ENCODE measurements around the gene CREBRF.
"Not testable (repeated sequence)": the region's sequence is repeated elsewhere in the genome, so short reads cannot be mapped to it uniquely, and the experiment has no call there.

Gene CREBRF

DNA sequence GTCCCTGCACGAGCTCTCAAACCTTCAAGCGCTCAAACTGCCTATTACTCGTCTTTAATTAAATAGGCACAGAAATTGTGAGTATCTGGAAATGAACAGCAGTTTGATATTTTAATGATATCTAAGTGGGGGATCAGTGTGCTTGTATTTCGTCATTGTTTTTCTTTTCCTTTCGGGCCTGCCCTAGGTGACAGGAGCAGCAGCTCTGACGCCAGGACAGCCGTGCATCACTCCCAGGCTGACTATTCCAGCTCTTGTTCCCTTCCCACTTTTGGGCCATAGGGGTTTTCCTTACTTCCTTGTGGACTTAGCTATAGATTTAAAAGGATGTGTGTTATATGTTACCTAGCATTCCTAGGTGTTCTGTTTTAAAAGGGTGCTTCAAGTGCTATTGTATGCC is 97.7 kb downstream of the CREBRF start:
- TF ChIP-seq, protein P1, sequence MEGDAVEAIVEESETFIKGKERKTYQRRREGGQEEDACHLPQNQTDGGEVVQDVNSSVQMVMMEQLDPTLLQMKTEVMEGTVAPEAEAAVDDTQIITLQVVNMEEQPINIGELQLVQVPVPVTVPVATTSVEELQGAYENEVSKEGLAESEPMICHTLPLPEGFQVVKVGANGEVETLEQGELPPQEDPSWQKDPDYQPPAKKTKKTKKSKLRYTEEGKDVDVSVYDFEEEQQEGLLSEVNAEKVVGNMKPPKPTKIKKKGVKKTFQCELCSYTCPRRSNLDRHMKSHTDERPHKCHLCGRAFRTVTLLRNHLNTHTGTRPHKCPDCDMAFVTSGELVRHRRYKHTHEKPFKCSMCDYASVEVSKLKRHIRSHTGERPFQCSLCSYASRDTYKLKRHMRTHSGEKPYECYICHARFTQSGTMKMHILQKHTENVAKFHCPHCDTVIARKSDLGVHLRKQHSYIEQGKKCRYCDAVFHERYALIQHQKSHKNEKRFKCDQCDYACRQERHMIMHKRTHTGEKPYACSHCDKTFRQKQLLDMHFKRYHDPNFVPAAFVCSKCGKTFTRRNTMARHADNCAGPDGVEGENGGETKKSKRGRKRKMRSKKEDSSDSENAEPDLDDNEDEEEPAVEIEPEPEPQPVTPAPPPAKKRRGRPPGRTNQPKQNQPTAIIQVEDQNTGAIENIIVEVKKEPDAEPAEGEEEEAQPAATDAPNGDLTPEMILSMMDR (IDR thresholded peaks at IDR 0.05; ENCODE audit: insufficient read depth, missing control alignments) = no peak
- no peak for DNase-seq (ENCODE audit: insufficient read length, low spot score)
- no peak for FAIRE-seq

DNA sequence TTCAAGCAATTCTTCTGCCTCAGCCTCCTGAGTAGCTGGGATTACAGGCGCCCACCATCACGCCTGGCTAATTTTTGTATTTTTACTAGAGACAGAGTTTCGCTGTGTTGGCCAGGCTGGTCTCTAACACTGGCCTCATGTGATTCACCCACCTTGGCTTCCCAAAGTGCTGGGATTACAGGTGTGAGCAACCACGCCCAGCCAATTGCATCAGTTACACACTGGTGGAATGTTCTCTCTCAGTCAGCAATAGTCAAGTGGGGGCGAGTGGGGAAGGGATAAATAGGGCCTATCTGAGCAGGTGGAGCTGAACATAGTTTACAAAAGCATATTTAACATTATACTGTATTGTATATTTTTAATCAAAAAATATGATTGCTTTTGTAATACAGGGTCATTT is 98.5 kb downstream of the CREBRF start:
- FAIRE-seq; DNase-seq (ENCODE audit: insufficient read length, low spot score): not testable (repeated sequence)

DNA sequence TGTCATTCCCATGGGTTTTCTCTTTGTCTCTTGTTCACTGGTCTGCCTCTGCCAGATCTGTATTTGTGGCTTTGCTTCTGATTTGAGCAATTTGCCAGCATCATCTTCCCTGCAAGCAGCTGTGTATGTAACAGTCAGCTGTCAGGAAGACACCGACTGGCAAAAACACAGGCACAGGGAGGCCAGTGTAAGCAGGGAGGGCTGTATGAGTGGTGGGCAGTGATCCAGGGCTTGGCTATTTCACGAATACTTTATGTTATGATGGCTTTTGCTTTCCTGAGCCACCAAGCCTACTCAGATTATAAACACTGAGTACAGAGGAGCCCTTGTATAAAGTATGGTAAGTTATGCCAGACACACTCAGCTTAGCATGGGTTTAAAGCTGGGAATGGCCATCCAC is 99.8 kb downstream of the CREBRF start:
- TF ChIP-seq, protein P1 (IDR thresholded peaks at IDR 0.05; ENCODE audit: insufficient read depth, missing control alignments) = no peak
- DNase-seq (ENCODE audit: insufficient read length, low spot score) (no peak), FAIRE-seq (no peak)

DNA sequence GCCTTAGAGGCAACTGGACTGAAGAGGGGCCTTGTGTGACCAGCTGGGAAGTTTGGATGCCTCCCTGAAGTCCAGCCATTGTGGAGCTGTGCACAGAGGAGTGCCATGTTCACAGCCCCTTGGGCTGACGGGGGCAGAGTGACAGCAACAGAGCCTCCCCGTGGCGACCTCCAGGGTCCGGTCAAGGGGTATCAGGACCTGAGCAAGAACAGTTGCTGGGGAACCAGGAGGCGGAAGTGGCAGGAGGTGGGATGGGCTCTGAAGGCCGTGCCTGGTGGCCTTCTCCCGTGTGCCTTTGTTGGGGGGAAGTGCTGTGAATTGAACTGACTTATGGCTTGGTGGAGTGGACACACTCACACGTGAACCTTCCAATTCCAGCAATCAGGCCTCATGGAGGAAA is 102.2 kb downstream of the CREBRF start:
- DNase-seq (ENCODE audit: insufficient read length, low spot score) (no peak), FAIRE-seq (no peak)
- TF ChIP-seq, protein P1 (IDR thresholded peaks at IDR 0.05; ENCODE audit: insufficient read depth, missing control alignments) = no peak

DNA sequence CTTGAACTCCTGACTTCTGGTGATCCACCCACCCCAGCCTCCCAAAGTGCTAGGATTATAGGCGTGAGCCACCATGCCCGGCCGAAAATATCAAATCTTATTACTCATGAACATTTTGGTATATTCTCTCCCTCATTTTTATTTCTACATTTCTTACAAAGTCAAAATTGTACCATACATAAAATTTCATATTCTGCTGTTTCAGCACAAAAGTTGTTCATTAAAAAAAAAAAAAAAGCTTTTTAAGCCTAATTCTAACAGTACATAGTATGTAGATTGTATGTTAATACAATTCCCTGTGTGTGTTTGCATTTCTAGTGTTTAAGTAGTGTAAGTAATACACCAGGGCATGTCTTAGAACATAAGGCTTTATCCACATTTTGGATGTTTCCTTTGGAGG is 103.1 kb downstream of the CREBRF start:
- TF ChIP-seq, protein P1 (IDR thresholded peaks at IDR 0.05; ENCODE audit: insufficient read depth, missing control alignments) = no peak
- FAIRE-seq (no peak), DNase-seq (ENCODE audit: insufficient read length, low spot score) (no peak)

DNA sequence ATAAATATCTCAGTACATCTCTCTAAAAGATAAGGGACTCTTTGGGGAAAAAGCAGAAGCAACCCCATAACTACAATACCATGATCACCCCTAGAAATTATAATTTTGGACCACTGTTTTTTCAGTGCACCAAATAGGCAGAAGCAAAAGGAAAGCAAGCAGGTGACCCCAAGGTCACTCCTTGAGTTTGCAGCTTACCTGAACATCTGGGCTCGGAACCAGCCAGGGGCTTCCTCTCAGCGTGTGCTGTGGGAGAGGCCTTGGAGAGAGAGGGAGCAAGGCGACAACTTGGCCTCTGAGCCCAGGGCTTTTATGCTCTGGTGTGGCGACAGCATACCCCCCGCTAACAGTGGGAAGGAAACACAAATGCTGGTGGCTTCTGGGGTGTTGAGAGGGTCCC is 105.0 kb downstream of the CREBRF start:
- FAIRE-seq (no peak), DNase-seq (ENCODE audit: insufficient read length, low spot score) (no peak)
- TF ChIP-seq, protein P1 (IDR thresholded peaks at IDR 0.05; ENCODE audit: insufficient read depth, missing control alignments) = no peak

DNA sequence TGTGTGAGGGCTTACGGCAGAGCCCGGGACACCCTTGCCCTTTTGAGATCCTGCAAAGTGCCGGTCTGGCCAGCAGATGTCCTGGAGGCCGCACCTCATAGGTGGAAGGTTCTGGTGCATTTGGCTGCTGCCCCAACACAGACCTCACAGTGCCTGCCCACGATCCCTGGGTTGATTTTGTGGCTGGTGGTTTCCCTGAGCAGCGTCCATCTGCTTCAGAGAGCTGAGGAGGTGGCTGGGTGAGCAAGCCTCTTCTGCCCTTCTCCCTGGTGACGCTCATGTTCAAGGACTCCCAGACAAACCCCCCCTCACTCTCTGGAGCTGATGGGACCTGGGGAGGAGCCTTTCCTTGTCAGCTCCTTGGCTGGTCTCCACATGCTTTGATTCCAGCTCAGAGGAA is 107.1 kb downstream of the CREBRF start:
- DNase-seq (ENCODE audit: insufficient read length, low spot score) (no peak), FAIRE-seq (no peak)
- TF ChIP-seq, protein P1 (IDR thresholded peaks at IDR 0.05; ENCODE audit: insufficient read depth, missing control alignments) = no peak

Data from D721Med (cell line).